Measurements from ENCODE around the gene ATG13. TPM values are rescaled to one million over a fixed set of nuclear protein-coding genes. Genes with fewer than 3 reads are reported as not detected.
A peak's percentile ranks its signal among the peaks of the same experiment; 100 is the strongest.

The ATG13 gene
- total RNA-seq, 2 donors from 2014 or later: 54.5 to 80.2 TPM

DNA sequence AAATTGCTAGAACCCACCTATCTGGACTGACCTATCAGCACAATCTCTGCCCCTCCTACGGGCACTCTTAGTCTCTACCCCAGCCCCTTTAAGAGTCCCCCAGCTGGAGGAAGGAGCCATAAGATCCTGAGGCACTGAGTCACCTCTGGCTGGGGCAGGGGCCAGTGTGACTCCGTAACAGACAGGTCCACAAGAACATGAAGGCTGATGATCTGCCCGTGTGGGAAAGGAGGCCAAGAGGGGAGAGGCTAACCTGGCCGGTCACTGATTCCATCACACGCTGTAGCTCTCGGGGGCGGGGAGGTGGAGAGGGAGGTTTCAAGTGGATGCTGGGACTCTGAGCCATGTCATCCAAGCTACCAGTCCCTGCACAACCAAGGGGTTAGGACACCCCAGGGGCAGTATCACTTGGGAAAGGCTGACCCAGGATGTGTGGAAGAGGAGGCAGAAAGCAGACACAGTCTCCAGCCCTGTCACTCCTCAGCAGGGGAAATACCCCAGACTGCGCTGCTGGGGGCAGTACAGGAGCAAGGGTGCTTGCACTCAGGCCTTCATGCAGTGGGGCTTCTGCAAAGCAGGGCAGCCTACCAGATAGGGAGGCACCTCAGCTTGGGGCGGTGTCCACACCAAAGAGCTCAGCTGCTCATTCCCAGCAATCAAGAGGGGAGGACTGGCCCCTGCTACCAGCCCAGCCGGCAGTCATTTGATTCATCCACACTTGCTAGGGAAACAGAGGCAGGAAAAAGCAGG, 60.8 kb downstream of the ATG13 start:
- TF ChIP-seq, protein P1, sequence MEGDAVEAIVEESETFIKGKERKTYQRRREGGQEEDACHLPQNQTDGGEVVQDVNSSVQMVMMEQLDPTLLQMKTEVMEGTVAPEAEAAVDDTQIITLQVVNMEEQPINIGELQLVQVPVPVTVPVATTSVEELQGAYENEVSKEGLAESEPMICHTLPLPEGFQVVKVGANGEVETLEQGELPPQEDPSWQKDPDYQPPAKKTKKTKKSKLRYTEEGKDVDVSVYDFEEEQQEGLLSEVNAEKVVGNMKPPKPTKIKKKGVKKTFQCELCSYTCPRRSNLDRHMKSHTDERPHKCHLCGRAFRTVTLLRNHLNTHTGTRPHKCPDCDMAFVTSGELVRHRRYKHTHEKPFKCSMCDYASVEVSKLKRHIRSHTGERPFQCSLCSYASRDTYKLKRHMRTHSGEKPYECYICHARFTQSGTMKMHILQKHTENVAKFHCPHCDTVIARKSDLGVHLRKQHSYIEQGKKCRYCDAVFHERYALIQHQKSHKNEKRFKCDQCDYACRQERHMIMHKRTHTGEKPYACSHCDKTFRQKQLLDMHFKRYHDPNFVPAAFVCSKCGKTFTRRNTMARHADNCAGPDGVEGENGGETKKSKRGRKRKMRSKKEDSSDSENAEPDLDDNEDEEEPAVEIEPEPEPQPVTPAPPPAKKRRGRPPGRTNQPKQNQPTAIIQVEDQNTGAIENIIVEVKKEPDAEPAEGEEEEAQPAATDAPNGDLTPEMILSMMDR (IDR thresholded peaks at IDR 0.05): no peak
- H3K4me3 ChIP-seq: no peak overlapping the region
- H3K4me1 ChIP-seq: peaks cover 0 to 51% of the 10 kb centered on the region in 2 donors
- no peaks in the 10 kb centered on the region for H3K27me3 ChIP-seq
- peaks cover 66% of the 10 kb centered on the region for H3K36me3 ChIP-seq
- no peaks in the 10 kb centered on the region for H3K9me3 ChIP-seq
- peak overlapping the region; percentile 86 to 88 for H3K27ac ChIP-seq
- DNase-seq (ENCODE audit: low spot score): no peak

DNA sequence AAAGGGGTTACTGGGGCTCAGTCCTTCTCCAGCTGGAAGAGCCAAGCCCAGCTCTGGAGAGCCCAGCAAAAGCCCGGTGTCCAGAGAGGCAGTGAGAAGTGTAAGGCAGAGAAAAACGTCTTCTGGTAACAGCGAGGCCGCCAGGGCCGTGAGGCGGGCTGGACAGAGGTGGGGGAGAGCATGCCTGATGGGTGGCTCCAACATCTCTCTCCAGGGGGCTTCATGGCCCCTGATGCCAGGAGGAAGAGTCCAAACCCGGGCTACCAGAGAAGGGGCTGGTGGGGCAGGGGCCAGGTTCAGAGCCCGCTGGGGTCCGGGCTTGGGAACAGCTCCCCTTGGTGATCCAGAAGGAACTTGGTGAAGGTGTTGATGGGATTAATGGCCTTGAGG, 61.4 kb downstream of the ATG13 start:
- Histone ChIP-seq H3K4me3 (no peak overlapping the region), H3K36me3 (peaks cover 60% of the 10 kb centered on the region), H3K27ac (peak overlapping the region in 1 of 2 donors; percentile 88), H3K27me3 (no peaks in the 10 kb centered on the region), H3K4me1 (peaks cover 0 to 51% of the 10 kb centered on the region in 2 donors), H3K9me3 (no peaks in the 10 kb centered on the region)
- TF ChIP-seq, protein P1 (IDR thresholded peaks at IDR 0.05): no peak
- DNase-seq (ENCODE audit: low spot score): no peak

DNA sequence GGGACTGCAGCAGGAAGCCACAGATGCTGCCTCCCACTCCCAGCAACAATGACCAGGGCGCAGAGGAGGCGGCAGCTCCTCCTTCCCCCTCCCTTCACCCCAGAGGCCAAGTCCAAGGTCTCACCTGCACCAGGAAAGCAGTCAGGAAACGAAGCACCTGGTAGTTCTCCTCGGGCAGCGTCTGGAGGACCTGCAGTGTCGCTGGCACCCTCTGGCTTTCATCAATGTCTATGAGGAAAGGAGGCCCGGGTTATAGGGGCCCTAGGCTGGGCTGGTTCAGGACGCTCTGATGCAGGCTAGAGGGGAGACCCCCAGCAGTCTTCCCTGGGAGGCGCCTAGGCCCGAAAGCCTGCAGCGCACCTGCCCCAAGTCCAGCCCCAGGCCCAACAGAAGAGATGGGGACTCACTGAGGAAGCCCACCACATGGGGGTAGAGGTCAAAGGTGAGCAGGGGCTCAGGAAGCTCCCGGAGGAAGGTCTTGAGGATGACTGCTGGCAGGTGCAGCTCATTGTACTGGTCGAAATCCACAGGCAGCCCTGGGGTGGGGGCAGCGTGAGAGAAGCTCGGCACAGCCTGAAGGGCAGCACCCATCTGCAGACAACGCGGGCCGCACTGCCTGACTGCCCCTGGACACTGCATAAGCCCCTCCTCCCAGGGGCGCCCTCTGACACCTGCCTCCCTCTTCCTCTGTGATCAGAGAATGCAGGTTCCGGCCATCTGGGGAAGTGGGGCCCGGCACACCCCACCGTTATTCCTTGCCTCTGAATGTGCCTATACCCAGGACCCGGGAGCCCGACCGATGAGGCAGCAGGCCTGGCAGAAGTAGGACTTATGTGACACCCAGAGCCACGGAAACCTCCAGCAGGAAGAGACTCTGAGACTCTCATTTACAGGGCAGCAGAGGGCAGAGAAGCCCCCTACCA, 62.1 kb downstream of the ATG13 start:
- no peak overlapping the region for H3K4me3 ChIP-seq
- no peaks in the 10 kb centered on the region for H3K27me3 ChIP-seq
- peaks cover 59% of the 10 kb centered on the region for H3K36me3 ChIP-seq
- H3K4me1 ChIP-seq: peaks cover 0 to 50% of the 10 kb centered on the region in 2 donors
- no peak for DNase-seq (ENCODE audit: low spot score)
- TF ChIP-seq, protein P1 (IDR thresholded peaks at IDR 0.05): no peak
- peak overlapping the region in 1 of 2 donors; percentile 88 for H3K27ac ChIP-seq
- no peaks in the 10 kb centered on the region for H3K9me3 ChIP-seq

DNA sequence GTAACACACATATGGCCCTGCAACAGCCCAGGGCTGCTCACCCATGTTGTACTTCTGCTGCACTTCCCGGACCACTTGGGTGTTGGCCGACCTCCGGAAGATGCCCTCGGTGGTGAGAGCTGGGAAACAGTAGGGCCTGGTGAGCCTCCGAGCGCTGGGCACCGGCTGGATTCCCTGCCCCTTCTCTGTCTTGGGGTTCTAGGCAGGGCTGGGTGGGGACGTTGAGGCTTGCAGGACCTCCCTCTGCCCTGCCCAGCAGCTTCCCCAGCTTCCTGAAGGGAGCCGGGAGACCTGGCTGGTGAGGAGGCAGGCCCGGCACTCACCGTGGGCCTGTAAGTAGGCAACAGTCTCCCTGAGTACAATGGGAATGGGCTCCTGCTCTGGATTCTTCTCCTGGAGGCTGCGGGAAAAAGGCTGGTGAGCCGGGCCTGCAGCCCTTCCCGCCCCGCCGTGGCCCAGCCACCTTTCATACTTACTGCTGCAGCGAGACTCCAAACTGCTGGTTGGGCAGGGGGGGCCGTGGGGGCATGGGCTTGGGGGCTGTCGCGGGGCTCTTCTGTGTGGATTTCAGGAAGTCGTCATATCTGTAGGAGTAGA, 62.9 kb downstream of the ATG13 start:
- Histone ChIP-seq H3K36me3 (peaks cover 59% of the 10 kb centered on the region), H3K4me3 (no peak overlapping the region), H3K27me3 (no peaks in the 10 kb centered on the region), H3K9me3 (no peaks in the 10 kb centered on the region), H3K27ac (peak overlapping the region in 1 of 2 donors; percentile 15), H3K4me1 (peaks cover 0 to 50% of the 10 kb centered on the region in 2 donors)
- TF ChIP-seq, protein P1 (IDR thresholded peaks at IDR 0.05): no peak
- DNase-seq (ENCODE audit: low spot score): no peak

DNA sequence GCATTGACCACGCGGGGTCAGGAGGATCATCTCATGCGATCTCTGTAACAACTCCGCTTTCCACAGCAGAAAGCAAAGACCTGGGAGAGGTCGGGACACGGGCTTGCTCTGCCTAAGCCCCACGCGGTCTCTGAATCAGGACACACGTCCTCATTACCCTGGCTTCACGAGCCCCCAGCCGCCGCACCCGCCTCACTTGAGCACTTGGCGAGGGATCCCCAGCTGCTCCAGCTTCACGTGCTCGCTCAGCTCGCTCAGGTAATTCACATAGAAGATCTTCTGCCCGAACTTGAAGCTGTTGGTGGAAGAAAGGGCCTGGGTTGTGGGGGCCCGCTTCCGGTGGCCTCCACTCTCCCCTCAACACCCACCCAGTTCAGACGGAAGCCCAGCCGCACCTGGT, 63.5 kb downstream of the ATG13 start:
- H3K36me3 ChIP-seq: peaks cover 62% of the 10 kb centered on the region
- H3K4me3 ChIP-seq: no peak overlapping the region
- H3K27ac ChIP-seq: peak overlapping the region in 1 of 2 donors; percentile 15
- H3K4me1 ChIP-seq: peaks cover 0 to 47% of the 10 kb centered on the region in 2 donors
- TF ChIP-seq, protein P1 (IDR thresholded peaks at IDR 0.05): no peak
- no peaks in the 10 kb centered on the region for H3K27me3 ChIP-seq
- no peak for DNase-seq (ENCODE audit: low spot score)
- no peaks in the 10 kb centered on the region for H3K9me3 ChIP-seq
